ENCODE results near the gene SLC35F3.
"Not testable (repeated sequence)": the region's sequence is repeated elsewhere in the genome, so short reads cannot be mapped to it uniquely, and the experiment has no call there.

SLC35F3 gene

DNA sequence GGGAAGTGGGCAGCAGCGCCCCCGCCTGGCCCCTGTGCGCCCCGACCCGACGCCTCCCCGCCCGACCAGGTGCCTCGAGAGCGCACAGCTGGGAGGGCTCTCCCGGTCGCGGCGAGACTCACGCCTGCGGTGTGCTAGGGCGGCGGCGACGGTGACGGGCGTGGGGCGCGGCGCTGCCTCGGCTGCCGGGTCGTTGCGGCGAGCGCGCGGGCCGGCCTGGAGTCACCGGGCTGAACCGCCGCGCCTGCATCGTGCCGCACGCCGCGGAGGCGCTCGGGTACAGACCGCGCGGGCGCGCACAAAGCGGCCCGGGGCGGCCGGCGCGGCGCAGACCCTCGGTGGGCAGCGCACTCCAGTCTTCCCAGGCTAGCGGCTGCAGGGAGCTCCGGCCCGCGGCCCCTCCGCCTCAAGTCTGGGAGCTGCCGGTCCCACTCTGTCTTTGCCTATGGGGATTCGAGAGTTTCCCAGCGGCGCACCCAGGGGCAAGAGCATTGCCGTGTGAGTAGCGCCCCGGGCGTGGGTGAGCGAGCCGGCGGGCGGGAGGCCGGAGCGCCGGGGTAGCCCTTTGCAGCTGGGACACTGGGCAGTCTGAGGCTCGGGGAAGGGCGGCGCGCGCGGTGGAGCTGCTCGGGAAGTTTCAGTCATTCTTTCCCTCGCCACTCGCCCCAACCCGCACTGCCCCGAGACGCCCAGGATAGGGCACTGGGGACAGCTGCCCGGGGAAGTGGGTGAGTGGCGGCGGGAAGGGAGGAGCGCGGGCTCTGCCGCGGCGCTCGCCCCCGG lies at the start of gene SLC35F3:
Gene SLC35F3 (plus strand): TSS at position 44 of the 783 bp plus-strand sequence.
- no peak for DNase-seq (ENCODE audit: low read depth)

DNA sequence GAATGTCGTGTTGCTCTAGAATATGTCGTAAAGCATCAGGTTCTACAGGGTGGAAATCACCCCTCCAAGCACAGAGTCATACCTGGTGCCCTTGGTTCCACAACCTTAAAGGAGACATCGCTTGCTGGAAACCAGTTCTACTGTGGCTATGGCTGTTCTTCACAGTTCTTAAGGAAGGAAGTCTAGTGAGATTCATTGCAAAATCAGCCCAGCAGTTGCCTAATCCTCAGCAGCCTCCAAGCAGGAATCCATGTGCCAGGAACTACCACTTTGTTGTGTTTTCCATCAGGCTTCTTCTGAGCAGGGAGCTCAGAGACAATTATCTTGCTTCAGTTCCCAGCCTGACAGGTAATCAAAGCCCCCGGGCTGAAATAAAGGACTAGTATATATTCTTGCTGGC lies 45.0 kb upstream of the SLC35F3 start:
- DNase-seq (ENCODE audit: low read depth), result no peak

DNA sequence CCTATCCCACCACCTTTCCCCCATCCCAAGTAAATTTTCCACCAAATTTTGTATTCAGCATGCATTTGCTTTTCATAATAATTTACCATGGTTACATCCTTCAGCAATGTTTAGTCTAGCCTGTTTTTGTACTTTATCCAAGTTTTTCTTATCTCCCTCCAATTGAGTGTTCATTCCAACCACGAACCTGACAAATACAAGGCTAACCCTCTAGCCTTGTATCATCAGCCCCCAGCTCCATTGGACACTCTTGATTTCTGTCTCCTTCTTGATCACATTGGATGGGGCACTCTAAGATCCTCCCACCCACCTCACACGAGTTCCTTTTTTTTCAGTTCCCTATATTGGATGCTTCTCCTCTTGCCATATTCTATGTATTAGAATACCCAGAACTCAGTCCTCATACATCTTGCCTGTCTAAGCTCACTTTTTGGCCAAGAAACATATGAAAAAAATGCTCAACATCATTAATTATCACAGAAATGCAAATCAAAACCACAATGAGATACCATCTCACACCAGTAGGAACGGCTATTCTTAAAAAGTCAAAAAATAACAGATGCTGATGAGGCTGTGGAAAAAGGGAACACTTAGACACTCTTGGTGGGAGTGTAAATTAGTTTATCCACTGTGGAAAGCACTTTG lies 40.5 kb upstream of the SLC35F3 start:
- no peak for DNase-seq (ENCODE audit: low read depth)

- no peak for DNase-seq (ENCODE audit: low read depth)
These were observed 39.9 kb upstream of the SLC35F3 start for GRCh38 chr1:233864578-233864977.

- no peak for DNase-seq (ENCODE audit: low read depth)
These were observed 39.3 kb upstream of the SLC35F3 start for GRCh38 chr1:233865216-233865615.

DNA sequence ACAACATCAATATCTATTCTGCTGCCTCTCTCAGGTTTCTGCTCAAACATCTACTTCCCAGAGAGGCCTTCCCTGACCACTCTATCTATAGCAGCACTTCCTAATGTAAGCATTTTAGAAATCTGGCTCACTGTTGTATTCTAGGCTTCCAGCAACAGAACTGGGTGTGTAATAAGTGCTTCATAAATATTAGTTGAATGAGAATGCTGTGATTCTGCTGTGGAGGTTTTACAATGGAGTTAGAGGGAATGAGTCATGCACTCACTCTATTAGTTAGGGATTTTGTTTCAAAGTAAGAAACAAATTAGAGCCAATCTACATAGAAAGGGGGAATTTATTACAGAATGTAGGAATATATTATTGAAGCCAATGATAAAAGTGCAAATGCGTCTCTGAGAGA lies 38.6 kb upstream of the SLC35F3 start:
- DNase-seq (ENCODE audit: low read depth), result no peak

GRCh38 chr1:233867028-233867427 lies 37.4 kb upstream of the SLC35F3 start:
- no peak for DNase-seq (ENCODE audit: low read depth)

GRCh38 chr1:233868461-233868860 lies 36.0 kb upstream of the SLC35F3 start:
- DNase-seq (ENCODE audit: low read depth), result no peak

- no peak for DNase-seq (ENCODE audit: low read depth)
These were observed 34.8 kb upstream of the SLC35F3 start for GRCh38 chr1:233869680-233870079.

DNA sequence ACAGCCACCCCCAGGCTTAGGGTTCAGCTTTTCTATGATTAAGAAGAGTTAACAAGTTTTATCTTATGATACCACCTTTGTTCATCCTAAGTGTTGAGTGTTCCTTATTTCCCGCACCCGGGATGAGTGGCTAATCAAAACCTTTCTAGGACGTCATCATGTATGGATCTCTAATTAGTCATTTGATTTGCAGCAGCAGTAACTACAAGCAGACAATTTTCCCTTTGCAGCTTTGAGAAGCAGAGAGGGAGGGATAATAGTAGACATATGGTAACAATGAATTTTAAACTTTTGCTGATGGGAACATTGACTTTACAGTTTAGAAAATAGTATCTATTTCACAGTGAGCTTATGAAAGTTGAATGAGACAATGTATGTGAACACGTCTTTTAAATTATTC lies 30.8 kb upstream of the SLC35F3 start:
- DNase-seq (ENCODE audit: low read depth), result no peak

GRCh38 chr1:233879841-233880240 lies 24.6 kb upstream of the SLC35F3 start:
- no peak for DNase-seq (ENCODE audit: low read depth)

DNA sequence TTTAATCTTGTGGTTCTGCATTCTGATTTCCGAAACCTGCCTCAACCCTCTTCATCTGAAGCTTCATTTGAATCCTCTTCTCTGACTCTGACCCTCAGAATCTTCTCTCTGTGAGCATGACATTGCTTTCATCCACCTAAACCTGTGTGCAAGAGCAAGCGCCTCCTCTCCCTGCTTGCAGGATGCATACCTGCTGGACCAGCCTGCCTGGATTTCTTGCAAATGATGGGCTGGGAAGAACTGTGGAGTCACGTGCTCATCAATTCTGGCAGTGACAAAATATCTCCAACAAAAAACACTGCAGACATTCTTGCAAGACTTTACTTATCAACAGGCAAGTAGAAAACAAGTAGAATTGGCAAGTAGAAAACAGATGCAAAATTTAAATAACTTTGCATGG lies 20.8 kb upstream of the SLC35F3 start:
- DNase-seq (ENCODE audit: low read depth), result no peak

DNA sequence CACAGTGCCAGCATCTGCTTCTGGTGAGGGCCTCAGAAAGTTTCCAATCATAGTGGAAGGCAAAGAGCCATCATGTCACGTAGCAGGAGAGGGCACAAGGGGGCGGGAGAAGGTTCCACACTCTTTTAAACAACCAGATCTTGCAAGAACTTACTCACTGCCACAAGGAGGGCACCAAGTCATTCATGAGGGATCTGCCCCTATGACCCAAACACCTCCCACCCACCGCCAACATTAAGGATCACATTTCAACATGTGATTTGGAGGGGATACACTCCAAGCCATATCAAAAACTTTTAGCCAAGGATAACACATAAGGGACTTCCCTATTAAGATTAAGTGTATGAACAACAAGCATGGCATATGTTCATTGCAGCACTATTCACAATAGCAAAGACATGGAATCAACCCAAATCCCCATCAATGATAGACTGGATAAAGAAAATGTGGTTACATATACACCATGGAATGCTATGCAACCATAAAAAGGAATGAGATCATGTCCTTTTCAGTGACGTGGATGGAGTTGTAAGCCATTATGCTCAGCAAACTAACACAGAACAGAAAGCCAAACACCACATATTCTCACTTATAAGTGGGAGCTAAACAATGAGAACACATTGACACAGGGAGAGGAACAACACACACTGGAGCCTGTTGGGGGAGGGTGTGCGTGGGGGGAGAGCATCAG lies 19.9 kb upstream of the SLC35F3 start:
- no peak for DNase-seq (ENCODE audit: low read depth)

DNA sequence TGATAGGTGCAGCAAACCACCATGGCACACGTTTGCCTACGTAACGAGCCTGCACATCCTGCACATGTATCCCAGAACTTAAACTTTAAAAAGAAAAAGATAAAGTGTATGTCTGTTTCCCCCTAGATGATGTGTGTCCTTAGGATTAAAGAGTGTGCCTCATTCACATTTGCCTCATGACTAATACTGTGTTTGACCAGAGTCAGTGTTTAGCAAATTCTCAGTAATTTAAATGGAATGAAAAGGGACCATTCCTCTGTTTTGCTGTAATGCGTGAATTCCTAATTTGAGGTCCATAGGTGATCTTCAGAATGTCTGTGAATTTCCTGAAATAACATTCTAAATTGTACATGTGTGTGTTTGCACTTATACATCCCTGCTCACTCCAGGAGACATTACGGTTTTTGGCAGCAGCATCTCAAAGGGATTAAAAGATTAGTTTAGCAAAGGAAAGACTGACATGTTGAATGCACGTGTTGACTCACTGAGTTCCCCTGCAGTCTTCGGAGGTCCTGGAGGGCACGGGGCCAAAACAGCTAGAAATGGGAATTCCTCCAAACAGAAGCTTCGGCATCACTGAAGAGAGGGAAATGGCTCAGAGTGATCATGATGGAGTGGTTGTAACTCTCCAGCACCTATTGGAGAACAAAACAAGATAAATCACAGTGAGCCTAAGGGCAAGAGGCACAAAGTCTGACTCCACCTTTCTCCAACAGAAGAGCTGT lies 19.1 kb upstream of the SLC35F3 start:
- no peak for DNase-seq (ENCODE audit: low read depth)

DNA sequence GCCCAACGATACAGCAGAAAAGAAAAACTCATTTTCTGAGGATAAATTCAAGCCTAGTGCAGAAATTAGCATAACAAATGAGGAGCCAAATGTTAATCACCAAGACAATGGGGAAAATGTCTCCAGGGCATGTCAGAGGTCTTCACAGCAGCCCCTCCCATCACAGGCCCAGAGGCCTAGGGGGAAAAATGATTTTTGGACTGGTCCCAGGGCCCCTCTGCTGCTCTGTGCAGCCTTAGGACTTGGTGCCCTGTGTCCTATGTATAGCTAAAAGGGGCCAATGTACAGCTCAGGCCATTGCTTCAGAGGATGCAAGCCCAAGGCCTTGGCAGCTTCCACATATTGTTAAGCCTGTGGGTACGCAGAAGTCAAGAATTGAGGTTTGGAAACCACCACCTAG lies 13.3 kb upstream of the SLC35F3 start:
- DNase-seq (ENCODE audit: low read depth), result not testable (repeated sequence)

DNA sequence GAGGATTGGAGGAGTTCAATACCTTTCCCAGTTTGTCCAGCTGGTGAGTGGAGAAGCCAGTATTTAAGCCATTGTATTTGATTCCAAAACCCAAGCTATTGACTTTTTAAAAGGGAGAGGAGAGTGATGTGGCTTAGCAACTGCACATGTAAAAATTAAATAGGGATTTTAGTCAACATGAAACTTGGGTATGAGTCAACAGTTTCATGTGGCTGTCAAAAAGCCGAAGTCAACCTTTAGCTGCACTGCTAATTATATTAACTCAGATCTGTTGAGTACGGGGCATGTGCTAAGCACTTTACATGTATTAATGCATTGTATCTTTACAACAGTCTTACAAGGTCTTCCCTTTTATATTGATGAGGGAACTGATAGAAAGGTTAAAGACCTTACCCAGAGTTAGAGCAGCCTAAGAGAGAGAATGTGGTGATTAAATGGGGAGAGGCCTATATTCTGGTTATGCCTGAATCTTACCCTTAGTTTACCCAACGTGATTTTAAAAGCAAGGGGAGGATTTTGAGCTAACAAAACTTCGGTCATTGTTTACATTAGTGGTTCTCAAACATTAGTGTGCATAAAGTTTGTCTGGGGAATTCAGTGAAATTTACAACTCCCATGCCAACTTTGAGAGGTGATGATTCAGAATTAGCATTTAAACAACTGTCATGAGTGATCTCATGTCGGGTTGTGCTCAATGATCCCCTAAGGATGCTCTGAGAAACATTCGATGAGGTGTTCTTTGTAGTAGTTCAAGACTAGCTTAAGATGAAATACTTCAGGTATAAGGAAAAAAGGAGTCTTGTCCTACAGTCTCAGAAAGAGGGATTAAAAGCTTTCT lies 6.9 kb upstream of the SLC35F3 start:
- DNase-seq (ENCODE audit: low read depth), result no peak

- DNase-seq (ENCODE audit: low read depth), result no peak
These were observed 3.0 kb upstream of the SLC35F3 start for GRCh38 chr1:233901495-233901894.

DNA sequence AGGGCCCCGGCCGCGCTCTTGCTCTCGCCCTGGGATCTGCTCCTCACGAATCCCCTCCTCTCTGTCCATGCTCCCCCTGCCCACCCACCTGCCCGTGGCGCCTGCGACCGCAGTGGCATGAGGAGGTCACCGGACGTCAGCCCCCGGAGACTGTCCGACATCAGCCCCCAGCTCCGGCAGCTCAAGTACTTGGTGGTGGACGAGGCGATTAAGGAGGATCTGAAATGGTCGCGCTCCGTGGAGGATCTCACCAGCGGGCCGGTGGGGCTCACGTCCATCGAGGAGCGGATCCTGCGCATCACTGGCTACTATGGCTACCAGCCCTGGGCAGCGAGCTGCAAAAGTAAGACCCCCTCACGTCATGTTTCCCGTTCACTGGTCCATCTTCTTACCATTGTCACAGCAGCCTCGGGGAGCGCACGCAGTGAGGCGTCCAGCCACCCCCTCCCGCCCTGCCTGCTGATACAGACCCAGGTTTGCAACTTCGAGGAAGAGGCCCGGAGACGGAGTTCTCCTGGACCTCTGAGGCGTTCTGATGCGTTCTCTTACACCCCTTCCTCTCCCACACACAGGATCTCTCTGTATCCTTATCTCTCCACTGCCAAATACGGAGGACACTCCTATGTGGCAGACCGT lies 1.1 kb downstream of the SLC35F3 start:
- no peak for DNase-seq (ENCODE audit: low read depth)

- no peak for DNase-seq (ENCODE audit: low read depth)
These were observed 2.7 kb downstream of the SLC35F3 start for GRCh38 chr1:233907151-233907550.

DNA sequence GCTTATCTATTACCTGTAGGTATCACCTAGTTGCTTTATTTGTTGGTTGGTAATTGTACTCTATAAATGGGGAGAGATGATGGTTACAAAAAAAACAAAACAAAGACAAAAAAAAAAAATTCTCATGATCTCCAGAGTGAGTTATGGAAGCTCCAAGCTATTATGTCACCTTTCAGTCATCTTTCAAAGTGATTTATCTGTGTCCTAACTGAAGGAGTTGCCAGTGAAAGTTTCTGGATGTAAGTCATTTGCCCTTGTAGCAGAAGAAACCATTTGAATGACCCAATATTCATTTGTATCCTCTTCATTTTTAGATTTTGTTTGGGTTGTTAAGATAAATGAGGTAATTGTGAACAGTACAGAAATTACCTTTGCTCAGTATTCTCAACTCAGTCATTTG lies 3.6 kb downstream of the SLC35F3 start:
- no peak for DNase-seq (ENCODE audit: low read depth)

DNA sequence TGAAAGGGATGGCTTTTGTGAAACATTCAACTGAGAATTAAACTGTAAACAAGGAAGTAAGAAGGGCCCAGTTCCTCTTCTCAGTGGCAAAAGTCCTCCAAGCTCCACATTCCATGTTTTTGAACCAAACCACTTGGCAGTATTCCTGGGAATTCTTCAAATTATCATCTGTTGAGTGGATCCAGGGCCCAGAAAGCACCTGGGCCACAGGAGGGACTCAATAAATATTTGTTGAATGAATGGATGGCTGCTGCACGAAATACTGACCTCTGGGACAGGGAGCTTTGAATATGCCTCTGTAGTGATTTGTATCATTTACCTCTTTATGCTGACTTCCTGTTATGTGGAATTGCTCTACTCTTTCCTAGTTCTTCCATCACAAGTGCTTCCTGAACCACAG lies 4.7 kb downstream of the SLC35F3 start:
- DNase-seq (ENCODE audit: low read depth), result no peak
